ENCODE measurements around the gene WFDC1.

GRCh38 chr16:84270531-84270930 lies 24.1 kb upstream of the WFDC1 start:
- no peak for TF ChIP-seq CTCF (IDR thresholded peaks at IDR 0.05)
- no peak for TF ChIP-seq POLR2A (IDR thresholded peaks at IDR 0.05)
